Activated CD4-positive, CD25-positive, alpha-beta regulatory T cell treated with anti-CD3 and anti-CD28 coated beads, Interleukin-2, amount 50 U/mL, for 24 hours (primary cell): ENCODE results near the gene TIMM13.
"Not testable (repeated sequence)": the region's sequence is repeated elsewhere in the genome, so short reads cannot be mapped to it uniquely, and the experiment has no call there.

Experiments
- ATAC-seq, 2 donors: fragments of 150-1000 bp; cut with Tn5 transposase; one replicate each; pipeline ENCODE4 v1.10.0; 2021; ENCODE audit warnings: mild to moderate bottlenecking in 1 of 2, moderate library complexity in 1 of 2

Gene TIMM13

GRCh38 chr19:2427429-2428320 is at the start of gene TIMM13:
Gene TIMM13 (minus strand): TSS chr19:2427586. CDS start chr19:2427533, 53 bp downstream.
- peak; percentile 92 to 94 for ATAC-seq

DNA sequence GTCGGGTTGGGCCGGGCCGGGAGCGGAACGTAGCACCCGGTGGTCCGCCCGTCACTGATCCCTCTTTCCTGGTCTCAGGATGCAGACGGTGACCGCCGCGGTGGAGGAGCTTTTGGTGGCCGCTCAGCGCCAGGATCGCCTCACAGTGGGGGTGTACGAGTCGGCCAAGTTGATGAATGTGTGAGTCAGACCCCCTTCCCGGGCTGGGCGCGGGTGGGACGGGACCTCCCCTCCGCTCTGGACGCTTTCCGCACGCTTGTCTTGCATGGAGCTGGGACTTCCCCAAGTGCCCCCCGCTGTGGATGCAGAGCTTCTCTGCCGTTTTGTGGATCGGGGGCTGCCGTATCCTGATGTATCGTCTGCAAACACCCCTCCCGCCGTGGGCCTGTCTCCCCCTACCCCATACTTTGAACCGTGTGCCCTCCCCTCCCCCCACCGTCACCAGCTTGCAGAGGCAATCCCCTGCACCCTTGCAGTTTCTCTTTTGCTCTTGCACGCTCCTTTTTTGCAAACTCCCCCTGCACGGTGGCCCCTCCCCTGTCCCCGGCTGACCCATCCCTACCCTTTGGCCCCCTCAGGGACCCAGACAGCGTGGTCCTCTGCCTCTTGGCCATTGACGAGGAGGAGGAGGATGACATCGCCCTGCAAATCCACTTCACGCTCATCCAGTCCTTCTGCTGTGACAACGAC is 49.2 kb upstream of the TIMM13 start:
- peak; percentile 29 to 31 for ATAC-seq

DNA sequence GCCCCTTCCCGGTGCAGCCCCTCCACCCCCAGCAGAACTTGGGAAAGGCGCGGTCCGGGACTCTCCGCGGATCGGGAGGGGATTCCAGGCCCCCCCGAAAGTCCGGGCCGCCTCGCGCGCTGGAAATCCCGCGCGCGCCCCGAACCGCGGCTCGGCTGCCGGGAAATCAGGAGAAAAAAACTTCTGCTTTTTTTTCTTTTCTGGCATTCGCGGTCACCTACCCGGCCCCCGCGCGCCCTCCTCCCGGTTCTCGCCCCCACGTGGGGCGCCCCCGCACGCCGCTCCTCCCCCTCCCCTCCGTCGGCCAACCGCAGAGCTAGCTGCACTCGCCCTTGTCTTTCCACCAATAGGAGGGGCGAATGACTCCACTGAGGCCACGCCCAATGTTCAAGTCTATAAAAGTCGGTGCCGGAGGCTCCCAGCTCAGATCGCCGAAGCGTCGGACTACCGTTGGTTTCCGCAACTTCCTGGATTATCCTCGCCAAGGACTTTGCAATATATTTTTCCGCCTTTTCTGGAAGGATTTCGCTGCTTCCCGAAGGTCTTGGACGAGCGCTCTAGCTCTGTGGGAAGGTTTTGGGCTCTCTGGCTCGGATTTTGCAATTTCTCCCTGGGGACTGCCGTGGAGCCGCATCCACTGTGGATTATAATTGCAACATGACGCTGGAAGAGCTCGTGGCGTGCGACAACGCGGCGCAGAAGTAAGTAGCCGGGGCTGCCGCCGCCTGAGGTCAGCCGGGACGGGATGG is 48.5 kb upstream of the TIMM13 start, which contains the start of gene GADD45B:
Gene GADD45B (plus strand): TSS at position 426 of the 749 bp plus-strand sequence. CDS start 232 bp downstream, at position 658.
- peak; percentile 57 to 60 for ATAC-seq

- peak; percentile 34 to 37 for ATAC-seq
Observed at GRCh38 chr19:2475018-2475701, 47.8 kb upstream of the TIMM13 start.

DNA sequence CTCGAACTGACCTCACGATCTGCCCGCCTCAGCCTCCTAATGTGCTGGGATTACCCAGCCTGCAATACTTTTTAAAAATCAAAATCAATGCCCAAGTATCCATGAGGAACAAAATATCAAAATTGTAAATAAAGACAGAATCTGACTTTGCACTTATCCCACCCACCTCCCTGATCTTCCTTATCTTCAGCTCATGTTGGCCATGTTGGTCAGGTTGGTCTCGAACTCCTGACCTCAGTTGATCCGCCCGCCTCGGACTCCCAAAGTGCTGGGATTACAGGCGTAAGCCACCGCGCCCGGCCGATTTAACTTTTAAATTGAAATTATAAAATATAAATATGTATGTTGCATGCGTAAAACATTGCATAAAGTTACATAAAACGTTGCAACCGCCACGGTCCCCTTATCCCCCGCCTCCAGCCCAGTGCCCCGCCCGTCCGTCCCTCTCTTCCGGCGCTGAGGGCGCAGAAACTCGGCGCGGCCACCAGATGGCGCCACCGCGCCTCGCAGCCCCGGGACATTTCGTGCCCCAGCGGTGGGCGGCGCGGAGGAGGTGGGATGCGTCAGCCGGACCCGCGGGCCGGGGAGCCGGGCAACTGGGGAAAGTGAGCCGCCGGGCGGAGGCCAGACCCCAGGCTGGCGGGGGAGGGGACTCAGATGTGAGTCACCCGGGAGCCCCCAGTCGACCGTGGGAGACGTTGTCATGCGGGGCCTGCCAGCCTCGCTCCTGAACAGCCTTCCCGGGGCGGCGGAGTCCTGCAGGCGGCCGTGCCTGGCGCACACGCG is 47.0 kb upstream of the TIMM13 start:
- peak; percentile 43 to 51 for ATAC-seq

GRCh38 chr19:2469915-2470200 is 42.5 kb upstream of the TIMM13 start:
- not testable (repeated sequence) for ATAC-seq

DNA sequence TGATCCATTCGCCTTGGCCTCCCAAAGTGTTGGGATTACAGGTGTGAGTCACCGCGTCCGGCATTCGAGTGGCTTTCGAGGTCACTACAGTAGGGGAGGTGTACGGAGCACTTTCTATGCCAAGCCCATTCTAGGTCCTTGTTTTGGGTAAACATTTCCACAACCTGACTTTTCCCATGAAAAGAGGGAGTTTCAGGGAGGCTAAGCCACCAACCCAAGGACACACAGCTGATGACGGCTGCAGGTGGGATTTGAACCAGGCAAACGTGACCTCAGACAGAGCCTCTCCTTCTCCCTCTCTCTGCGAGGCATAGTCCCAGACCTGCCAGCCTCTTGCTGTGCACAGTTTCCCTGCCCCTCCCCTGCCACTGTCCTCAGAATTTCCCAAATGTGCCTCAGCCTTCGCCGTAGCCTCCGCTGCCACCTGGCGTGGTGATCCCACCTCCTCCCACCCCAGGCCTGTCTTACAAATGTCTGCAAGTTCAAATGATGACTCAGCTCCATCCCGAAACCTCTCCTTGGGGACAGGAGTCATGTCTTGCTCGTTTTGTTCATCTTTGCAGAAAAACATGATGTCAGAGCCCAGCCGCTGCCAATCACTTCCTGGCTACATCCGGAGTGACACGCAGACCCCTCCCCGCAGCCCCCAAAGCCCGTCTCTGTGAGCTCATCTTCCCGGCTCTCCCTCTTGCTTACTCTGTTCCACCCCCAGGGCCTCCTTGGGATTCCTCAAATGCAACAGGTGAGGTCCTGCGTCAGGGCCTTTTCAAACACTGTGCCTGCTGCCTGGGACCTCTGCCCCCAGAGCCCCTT is 41.9 kb upstream of the TIMM13 start:
- peak; percentile 44 to 57 for ATAC-seq

DNA sequence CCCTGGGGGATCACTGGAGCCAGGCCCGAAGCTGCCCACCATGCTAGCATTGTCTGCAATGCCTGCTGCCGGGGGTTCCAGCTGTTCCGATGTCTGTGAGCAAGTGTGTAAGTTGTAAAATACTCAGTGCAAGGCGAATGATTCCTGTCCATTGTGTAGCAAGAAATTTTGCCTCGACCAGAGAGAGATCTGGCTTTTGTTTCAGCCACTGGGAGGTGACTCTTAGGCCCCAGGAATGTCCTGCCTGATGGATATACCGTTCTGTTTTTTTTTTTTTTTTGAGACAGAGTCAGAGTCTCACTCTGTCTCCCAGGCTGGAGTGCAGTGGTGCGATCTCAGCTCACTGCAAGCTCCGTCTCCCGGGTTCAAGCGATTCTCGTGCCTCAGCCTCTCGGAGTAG is 41.2 kb upstream of the TIMM13 start:
- ATAC-seq = no peak

GRCh38 chr19:2464389-2464788 is 37.0 kb upstream of the TIMM13 start:
- no peak for ATAC-seq

DNA sequence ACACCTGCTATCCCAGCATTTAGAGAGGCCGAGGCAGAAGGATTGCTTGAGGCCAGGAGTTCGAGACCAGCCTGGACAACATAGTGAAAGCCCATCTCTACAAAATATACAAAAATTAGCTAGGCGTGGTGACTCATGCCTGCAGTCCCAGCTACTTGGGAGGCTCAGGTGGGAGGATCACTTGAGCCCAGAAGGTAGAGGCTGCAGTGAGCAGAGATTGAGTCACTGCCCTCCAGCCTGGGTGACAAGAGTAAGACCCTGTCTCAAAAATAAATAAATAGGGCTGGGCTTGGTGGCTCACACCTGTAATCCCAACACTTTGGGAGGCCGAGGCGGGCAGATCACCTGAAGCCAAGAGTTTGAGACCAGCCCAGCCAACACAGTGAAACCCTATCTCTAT is 36.3 kb upstream of the TIMM13 start:
- ATAC-seq = not testable (repeated sequence)

DNA sequence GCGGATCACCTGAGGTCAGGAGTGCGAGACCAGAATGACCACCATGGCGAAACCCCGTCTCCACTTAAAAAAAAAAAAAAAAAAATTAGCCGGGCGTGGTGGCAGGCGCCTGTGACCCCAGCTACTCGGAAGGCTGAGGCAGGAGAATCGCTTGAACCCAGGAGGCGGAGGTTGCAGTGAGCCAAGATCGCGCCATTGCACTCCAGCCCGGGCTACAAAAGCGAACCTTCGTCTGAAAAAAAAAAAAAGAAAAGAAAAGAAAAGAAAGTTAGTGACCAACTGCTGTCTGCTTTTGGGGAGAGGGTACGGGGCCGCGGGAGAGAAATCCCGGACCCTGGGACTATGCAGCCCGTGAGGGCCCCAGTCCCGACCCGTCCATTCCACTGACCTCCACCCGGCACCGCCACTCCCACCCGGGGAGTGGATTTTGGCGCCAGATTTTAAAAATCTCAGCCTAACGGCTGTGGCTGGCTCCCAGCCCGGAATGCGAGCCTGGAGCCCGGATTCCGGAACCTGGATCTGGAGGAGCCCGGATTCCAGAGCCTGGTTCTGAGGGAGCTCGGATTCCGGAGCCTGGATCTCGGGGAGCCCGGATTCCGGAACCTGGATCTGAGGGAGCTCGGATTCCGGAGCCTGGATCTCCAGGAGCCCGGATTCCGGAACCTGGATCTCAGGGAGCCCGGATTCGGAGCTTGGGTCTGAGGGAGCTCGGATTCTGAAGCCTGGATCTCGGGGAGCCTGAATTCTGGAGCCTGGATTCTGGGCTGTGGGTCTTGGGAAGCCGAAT is 35.4 kb upstream of the TIMM13 start:
- no peak for ATAC-seq

DNA sequence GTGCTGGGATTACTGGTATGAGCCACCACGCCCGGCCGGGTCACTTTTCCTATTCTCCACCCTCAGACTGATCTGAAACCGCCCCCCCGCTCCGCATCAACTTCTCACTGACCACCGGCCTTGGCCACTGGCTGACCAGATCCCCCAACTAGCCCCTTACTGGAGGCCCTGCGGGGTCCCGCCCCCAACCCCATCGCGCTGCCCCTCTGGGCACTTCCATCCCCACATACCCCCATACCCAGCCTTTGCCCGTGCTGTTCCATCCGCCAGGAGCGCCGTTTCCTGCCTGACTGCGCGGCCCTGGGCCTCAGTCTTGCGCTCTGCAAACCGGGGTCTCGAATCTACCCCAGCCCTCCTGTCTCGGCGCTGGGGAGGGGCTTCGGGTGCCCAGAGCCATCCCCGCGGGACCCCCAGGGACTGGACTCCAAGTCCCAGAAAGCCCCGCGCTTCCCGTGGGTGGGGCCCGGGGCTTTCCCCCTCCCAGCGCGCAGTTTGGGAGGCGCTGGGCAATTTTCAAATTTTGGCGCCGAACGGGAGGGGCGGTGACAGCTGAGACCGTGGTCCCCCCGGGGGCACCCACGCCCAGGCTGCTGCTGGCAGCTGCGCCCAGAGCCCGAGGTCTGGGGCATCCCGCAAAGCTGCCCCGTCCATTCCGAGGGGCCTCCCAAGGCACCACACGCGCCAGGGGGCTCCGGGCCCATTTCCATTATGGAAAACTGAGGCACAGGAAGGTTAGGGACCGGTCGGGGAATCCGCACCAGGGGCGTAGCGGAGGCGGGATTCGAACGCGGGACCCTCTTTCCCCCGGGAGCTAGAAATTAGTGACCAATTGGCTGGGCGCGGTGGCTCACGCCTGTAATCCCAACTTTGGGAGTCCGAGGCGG is 34.6 kb upstream of the TIMM13 start:
- ATAC-seq = peak; percentile 79 to 81

GRCh38 chr19:2460245-2460644 is 32.9 kb upstream of the TIMM13 start:
- ATAC-seq = no peak

DNA sequence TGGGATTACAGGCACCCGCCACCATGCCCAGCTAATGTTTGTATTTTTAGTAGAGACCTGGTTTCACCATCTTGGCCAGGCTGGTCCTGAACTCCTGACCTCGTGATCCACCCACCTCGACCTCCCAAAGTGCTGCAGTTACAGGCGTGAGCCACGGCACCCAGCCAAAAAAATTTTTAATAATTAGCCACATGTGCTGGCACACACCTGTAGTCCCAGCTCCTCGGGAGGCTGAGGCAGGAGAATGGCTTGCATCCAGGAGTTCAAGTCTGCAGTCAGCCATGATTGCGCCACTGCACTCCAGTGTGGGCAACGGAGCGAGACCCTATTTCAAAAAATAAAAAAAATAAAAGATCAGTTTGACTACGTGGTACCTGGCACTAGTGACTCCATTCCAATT is 31.4 kb upstream of the TIMM13 start:
- not testable (repeated sequence) for ATAC-seq

DNA sequence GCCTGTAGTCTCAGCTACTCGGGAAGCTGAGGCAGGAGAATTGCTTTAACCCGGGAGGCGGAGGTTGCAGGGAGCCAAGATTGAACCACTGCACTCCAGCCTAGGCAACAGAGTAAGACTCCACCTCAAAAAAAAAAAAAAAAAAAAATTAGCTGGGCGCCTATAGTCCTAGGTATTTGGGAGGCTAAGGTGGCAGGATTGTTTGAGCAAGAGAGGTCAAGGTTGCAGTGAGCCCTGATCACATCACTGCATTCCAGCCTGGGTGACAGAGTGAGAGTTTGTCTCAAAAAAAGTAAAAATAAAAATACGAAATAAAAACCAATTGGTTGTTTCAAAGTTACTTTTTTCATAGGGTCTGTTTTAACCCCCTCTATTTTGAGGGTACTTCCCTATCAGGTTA is 30.7 kb upstream of the TIMM13 start:
- no peak for ATAC-seq

DNA sequence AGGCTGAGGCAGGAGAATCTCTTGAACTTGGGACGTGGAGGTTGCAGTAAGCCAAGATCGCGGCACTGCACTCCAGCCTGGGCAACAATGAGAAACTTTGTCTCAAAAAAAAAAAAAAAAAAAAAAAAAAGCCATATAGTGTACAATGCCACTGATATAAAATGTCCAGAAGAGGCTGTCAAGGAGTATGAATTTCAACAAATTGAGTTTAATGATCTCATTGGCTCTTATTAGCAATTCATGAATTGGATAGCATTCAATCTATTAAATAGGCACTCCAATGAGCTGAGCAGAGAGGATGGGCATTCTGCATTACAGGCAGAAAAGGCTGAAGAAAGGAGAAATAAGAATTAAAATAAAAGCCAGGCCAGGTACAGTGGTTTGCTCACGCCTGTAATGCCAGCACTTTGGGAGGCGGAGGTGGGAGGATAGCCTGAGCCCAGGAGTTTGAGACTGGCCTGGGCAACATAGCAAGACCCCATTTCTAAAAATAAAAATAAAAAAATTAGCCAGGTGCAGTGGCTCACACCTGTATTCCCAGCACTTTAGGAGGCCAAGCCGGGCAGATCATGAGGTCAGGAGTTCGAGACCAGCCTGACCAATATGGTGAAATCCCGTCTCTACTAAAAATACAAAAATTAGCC is 30.1 kb upstream of the TIMM13 start:
- no peak for ATAC-seq

DNA sequence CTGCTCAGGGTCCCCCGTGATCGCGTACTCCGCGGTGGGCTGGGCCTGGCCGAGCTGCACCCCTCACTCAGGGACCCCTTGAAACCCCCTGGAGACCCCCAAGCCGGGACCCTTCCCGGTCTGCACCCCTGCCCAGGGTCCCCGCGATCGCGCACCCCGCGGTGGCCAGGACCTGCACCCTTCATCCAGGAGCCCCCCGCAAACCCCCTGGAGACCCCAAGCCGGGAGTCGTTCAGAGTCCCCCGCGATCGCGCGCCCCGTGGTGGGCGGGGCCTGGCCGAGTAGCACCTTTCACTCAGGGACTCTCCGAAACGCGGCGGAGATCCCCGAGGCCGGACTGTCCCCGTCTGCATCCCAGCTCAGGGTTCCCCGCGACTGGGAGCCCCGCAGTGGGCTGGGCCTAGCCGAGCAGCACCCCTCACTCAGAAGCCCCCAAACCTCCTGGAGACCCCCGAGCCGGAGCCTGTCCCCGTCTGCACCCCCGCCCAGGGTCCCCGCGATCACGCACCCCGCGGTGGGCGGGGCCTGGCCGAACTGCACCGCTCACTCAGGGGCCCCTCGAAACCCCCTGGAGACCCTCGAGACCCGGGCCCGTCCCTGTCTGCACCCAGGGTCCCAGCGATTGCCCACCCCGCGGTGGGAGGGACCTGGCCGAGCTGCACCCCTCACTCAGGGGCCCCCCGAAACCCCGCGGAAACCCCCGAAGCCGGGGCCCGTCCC is 28.6 kb upstream of the TIMM13 start:
- peak; percentile 23 to 36 for ATAC-seq
